NT2/D1 (cell line): Measurements from ENCODE around the gene TMEM131.

Experiments used
- DNase-seq: peaks from one replicate; pipeline ENCODE4 v3.0.0-alpha.2; 2011; ENCODE audit warnings: low read depth, low spot score
- H3K27me3 ChIP-seq: 2 replicates; pipeline ENCODE4 v1.6.0; 2011; ENCODE audit warnings: mild to moderate bottlenecking; ENCODE audit not compliant: insufficient read length, insufficient read depth
- H3K36me3 ChIP-seq: 2 replicates; pipeline ENCODE4 v1.6.1; 2011; ENCODE audit warnings: mild to moderate bottlenecking, low read length, mixed read lengths; ENCODE audit not compliant: insufficient read depth, insufficient read length
- H3K4me1 ChIP-seq: 2 replicates; pipeline ENCODE4 v1.5.1; 2011; ENCODE audit not compliant: insufficient read depth, insufficient read length
- H3K4me3 ChIP-seq: 2 replicates; pipeline ENCODE4 v1.5.1; 2011; ENCODE audit warnings: low read depth; ENCODE audit not compliant: insufficient read length
- H3K9ac ChIP-seq: 2 replicates; pipeline ENCODE4 v1.6.0; 2011; ENCODE audit warnings: low read depth; ENCODE audit not compliant: insufficient read length
- H3K9me3 ChIP-seq: 2 replicates; pipeline ENCODE4 v1.5.1; 2011; ENCODE audit warnings: mild to moderate bottlenecking, low read length; ENCODE audit not compliant: insufficient read depth
- SUZ12 ChIP-seq: IDR thresholded peaks from 2 replicates; pipeline ENCODE4 v1.6.1; 2011; ENCODE audit not compliant: insufficient read length, insufficient read depth; ENCODE audit errors: extremely low read depth
- YY1 ChIP-seq: IDR thresholded peaks from 2 replicates; pipeline ENCODE4 v1.6.1; 2011; ENCODE audit not compliant: insufficient read length, insufficient read depth
- ZNF274 ChIP-seq: IDR thresholded peaks from 2 replicates; pipeline ENCODE4 v1.6.1; 2011; ENCODE audit warnings: mild to moderate bottlenecking, low read depth, low read length

TMEM131 gene

GRCh38 chr2:97991081-97991856 lies 4.5 kb downstream of the TMEM131 start:
- Histone ChIP-seq H3K4me3 (no peak overlapping the region), H3K4me1 (no peaks in the 10 kb centered on the region), H3K36me3 (no peaks in the 10 kb centered on the region), H3K27me3 (no peaks in the 10 kb centered on the region), H3K9me3 (peaks cover 7% of the 10 kb centered on the region; the same call in 1 of the 2 replicates), H3K9ac (no peak overlapping the region)
- no peak for DNase-seq
- no peak for TF ChIP-seq ZNF274
- no peak for TF ChIP-seq YY1

DNA sequence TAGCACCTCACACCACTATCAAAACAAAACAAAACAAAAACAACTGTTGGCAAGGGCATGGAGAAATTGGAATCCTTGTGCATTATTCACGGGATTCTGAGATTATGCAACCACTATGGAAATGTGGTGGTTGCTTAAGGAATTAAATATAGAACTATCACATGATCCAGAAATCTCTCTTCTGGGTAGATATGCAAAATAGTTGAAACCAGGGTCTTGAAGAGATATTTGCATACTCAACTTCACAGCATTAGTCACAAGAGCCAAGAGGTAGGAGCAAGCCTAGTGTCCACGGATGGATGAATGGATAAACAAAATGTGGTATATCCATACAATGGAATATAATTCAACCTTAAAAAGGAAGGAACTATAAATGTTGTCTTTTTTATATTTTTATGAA lies 7.0 kb downstream of the TMEM131 start:
- Histone ChIP-seq H3K36me3 (no peaks in the 10 kb centered on the region), H3K4me1 (no peaks in the 10 kb centered on the region), H3K27me3 (no peaks in the 10 kb centered on the region), H3K9ac (no peak overlapping the region), H3K4me3 (no peak overlapping the region), H3K9me3 (peaks cover 7% of the 10 kb centered on the region; the same call in 1 of the 2 replicates)
- TF ChIP-seq YY1 (no peak), ZNF274 (no peak), SUZ12 (no peak)
- DNase-seq: no peak

DNA sequence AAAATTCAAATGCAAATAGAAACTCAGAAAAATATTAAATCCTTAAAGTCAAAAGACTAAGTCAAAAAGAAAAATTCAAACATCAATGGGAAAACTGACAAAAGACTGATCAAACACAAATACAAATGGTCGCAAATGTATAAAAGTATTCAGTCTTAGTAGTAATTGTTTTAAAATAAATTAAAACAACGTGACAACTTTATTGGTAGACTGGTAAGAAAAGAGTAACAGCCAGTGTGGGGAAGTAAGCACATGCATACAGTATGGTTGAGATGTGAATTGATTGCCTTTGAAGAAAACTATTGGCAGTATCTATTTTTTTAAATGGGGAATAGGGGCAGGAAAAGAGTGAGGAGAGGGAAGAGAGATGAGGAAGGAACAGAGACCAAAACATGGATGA lies 9.8 kb downstream of the TMEM131 start:
- no peak for TF ChIP-seq YY1
- TF ChIP-seq ZNF274: no peak
- TF ChIP-seq SUZ12: no peak
- Histone ChIP-seq H3K36me3 (peaks cover 9% of the 10 kb centered on the region), H3K4me1 (no peaks in the 10 kb centered on the region), H3K9ac (no peak overlapping the region), H3K27me3 (no peaks in the 10 kb centered on the region), H3K4me3 (no peak overlapping the region), H3K9me3 (peaks cover 7% of the 10 kb centered on the region; the same call in 1 of the 2 replicates)
- no peak for DNase-seq

DNA sequence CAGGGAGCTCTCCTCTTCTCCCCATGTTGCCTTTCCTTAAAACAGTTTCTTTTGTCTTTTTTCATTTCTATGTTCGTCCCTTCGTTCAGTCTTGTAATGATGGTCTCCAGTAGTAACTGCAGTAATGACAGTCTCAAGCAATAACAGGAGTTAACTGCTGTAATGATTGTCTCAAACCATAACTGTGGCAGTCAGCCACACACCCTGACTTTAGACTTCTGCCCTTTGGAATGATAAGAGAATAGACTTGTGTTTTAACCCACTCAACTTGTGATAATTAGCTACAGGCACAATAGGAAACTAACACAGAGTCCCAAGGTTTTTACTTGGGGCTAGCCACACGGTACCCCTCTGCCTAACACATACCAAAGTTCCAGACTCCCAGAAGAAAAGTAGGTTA lies 12.1 kb downstream of the TMEM131 start:
- H3K36me3 ChIP-seq: peaks cover 9% of the 10 kb centered on the region
- H3K27me3 ChIP-seq: no peaks in the 10 kb centered on the region
- no peak overlapping the region for H3K9ac ChIP-seq
- no peaks in the 10 kb centered on the region for H3K4me1 ChIP-seq
- H3K4me3 ChIP-seq: no peak overlapping the region
- peaks cover 14% of the 10 kb centered on the region for H3K9me3 ChIP-seq
- no peak for DNase-seq
- TF ChIP-seq YY1 (no peak), SUZ12 (no peak), ZNF274 (no peak)

GRCh38 chr2:97983134-97983533 lies 12.6 kb downstream of the TMEM131 start:
- Histone ChIP-seq H3K9me3 (peaks cover 15% of the 10 kb centered on the region), H3K27me3 (no peaks in the 10 kb centered on the region), H3K9ac (no peak overlapping the region), H3K4me3 (no peak overlapping the region), H3K36me3 (peaks cover 9% of the 10 kb centered on the region), H3K4me1 (no peaks in the 10 kb centered on the region)
- DNase-seq: no peak
- no peak for TF ChIP-seq ZNF274
- TF ChIP-seq YY1: no peak
- TF ChIP-seq SUZ12: no peak

DNA sequence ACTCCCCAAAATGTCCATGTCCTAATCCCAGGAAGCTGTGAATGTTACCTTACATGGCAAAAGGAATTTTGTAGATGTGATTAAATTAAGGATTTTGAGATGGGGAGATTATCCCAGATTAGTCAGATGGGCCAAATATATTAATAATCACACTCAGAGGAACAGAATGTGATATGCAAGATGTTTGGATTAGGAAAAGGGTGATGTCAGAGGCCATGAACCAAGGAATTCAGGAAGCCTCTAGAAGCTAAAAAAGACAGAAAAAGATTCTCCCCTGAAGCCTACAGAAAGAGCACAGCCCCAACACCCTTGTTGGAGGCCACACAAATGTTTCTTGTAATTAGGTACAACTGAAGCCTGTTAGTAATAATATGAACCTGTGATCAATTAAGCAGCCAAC lies 13.1 kb downstream of the TMEM131 start:
- H3K4me3 ChIP-seq: no peak overlapping the region
- H3K27me3 ChIP-seq: no peaks in the 10 kb centered on the region
- H3K4me1 ChIP-seq: no peaks in the 10 kb centered on the region
- no peak overlapping the region for H3K9ac ChIP-seq
- H3K36me3 ChIP-seq: peaks cover 9% of the 10 kb centered on the region
- no peak for TF ChIP-seq ZNF274
- TF ChIP-seq SUZ12: no peak
- TF ChIP-seq YY1: no peak
- DNase-seq: no peak
- peaks cover 15% of the 10 kb centered on the region for H3K9me3 ChIP-seq

GRCh38 chr2:97981961-97982360 lies 13.8 kb downstream of the TMEM131 start:
- H3K9me3 ChIP-seq: peaks cover 15% of the 10 kb centered on the region
- no peak overlapping the region for H3K4me3 ChIP-seq
- peaks cover 9% of the 10 kb centered on the region for H3K36me3 ChIP-seq
- no peak overlapping the region for H3K9ac ChIP-seq
- no peaks in the 10 kb centered on the region for H3K27me3 ChIP-seq
- DNase-seq: no peak
- H3K4me1 ChIP-seq: no peaks in the 10 kb centered on the region
- TF ChIP-seq YY1 (no peak), SUZ12 (no peak), ZNF274 (no peak)

DNA sequence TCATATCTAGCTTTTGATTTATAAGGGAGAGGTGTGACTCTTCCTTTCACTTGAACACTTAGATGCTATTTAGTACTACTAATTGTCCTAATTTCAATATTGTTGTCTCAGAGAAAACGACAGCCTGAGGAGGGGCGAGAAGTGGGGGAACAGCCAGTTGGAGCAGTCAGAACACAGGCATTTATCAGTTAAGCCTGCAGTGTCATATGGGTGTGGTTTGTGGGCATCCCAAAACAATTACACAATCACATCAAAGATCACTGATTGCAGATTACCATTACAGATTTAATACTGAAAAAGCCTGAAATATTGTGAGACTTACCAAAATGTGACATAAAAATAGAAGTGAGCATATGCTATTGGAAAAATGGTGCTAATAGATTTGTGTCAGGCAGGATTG lies 15.8 kb downstream of the TMEM131 start:
- no peak for DNase-seq
- H3K4me3 ChIP-seq: no peak overlapping the region
- H3K9me3 ChIP-seq: peaks cover 23% of the 10 kb centered on the region
- H3K9ac ChIP-seq: no peak overlapping the region
- H3K4me1 ChIP-seq: no peaks in the 10 kb centered on the region
- peaks cover 9% of the 10 kb centered on the region for H3K36me3 ChIP-seq
- H3K27me3 ChIP-seq: no peaks in the 10 kb centered on the region
- TF ChIP-seq SUZ12 (no peak), ZNF274 (no peak), YY1 (no peak)
